NCI-H2029 (cell line): Measurements from ENCODE around the gene CHPF2.
A peak's percentile ranks its signal among the peaks of the same experiment; 100 is the strongest.

ENCODE experiments used
- DNase-seq: peaks from one replicate; lab custom pipeline; 2025; lab: John Stamatoyannopoulos, UW

Gene CHPF2

DNA sequence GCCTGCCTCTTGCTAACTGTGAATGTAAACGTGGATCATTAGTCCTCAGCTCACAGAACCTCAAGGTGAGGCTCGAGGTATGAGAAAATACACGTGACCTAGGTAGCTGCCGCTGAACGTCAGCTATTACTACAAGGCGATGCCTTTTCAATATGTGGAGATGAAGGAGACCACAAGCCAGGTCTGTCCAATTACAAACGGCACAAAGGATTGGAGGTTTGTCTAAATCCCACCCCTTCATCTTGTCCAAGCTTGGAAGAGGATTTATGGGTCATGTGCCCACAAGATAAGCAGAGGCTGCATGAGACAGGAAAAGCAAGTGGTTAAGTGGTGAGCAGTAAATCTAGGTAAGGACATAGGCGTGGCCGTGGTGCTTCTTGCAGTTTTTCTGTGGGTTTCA, 25.4 kb upstream of the CHPF2 start:
- no peak for DNase-seq

- no peak for DNase-seq
Observed at GRCh38 chr7:151207315-151207714, 25.0 kb upstream of the CHPF2 start.

GRCh38 chr7:151207804-151208203, 24.5 kb upstream of the CHPF2 start:
- no peak for DNase-seq

DNA sequence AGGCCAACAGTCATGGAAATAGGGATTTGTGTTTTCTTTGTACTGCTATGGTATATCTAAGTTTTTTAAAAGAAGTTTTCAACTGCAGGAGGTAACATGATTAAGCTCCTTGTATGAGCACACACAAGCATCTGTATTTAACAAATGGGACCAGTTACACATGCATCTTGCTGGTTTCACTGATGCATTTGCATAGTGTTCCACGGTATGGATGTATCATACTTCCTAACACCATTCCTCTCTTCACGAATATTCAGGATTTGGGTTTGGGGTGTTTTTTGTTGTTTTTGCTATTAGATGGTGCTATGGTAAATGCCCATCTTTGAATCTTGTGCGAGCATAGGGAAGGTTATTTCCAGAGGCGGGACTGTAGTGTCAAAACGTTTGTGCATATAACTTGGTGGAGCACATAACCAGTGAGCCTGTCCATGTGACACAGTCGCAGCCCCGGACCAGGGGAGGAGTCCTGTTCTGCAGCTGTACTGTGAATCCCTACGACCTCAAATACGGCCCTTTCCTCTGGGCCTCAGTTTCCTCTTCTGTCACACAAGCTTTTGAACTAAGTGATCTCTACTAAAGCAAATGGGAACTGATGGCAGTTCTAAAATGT, 23.9 kb upstream of the CHPF2 start:
- no peak for DNase-seq

DNA sequence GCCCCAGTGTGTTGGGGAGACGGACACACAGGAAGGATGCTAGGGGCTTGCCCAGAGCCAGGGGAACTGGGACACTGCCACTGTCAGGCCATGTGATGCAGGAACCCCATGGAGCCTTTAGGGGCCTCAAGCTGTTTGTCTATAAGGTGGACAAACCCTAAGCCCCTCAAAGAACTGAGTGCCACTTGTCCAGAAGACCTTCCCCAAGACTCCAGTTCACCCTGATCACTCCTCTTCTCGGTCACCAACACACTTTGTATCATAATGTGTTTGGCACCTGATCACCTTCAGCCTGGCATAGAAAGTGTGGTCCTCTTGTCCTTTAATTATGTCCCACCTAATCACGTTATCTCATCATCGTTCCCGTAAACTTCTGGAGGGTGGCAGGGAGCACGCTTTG, 22.7 kb upstream of the CHPF2 start:
- no peak for DNase-seq

- no peak for DNase-seq
Observed at GRCh38 chr7:151210087-151210854, 22.0 kb upstream of the CHPF2 start, which contains the start of gene H2BK1. Gene H2BK1 (minus strand): TSS chr7:151210488. CDS start chr7:151210318, 170 bp downstream.

DNA sequence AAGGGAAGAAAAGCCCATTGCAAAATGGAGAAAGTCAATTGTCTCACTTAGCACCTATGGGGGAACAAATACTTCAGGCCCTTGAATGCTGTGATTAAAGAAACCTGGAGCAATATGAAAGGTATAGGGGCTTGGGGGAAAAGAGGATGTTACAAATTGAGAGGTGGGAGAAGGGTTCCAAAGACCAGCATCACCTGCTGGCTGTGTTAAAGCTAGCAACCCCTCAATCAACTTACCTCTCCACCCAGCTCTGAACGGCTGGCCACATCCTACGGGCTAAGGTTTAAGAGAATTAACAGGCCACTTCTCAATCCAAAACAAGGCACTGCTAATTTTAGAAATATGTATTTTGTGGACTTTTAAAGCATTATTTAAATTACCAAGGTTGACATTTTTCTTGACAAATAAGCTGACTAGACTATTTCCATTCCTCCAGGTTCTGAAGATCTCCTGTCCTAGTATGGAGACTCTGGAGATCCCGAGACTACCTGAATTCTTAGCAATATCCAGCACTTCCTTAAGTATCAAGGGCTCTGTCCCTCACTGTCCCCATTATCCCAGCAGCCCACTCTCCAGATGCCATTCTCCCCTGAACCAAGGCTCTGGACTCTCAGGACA, 21.0 kb upstream of the CHPF2 start:
- no peak for DNase-seq

DNA sequence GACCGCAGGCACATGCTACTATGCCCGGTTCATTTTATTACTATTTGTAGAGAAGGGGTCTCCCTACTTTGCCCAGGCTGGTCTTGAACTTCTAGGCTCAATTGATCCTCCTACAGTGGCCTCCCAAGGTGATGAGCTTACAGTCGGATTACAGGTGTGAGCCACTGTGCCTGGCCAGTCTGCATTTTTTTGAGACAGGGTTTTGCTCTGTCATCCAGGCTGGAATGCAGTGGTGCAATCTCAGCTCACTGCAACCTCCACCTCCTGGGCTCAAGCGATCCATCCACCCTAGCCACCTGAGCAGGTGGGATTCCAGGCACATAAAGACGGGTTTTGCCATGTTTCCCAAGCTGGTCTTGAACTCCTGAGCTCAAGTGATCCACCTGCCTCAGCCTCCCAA, 19.7 kb upstream of the CHPF2 start:
- DNase-seq: no peak

DNA sequence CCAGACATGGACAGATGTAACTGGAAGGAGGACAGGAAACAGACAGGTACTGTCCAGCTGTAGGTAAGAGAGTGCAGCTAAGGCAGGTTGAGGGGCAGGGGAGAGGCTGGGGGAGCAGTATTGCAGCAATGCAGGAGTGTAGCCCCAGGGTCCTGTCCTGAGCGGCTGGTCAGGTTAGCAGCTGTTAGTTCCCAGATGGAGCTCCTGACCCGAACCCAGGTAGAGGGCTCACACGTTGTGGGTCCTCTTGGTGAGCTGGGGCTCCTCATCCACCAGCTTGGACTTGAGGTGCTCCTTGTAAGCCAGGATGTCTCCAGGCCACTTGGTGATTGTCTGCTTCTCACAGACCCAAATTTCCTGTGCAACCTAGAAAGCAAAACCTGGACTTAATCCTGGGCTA, 18.5 kb upstream of the CHPF2 start:
- DNase-seq: no peak

- no peak for DNase-seq
Observed at GRCh38 chr7:151215396-151215795, 16.9 kb upstream of the CHPF2 start.

DNA sequence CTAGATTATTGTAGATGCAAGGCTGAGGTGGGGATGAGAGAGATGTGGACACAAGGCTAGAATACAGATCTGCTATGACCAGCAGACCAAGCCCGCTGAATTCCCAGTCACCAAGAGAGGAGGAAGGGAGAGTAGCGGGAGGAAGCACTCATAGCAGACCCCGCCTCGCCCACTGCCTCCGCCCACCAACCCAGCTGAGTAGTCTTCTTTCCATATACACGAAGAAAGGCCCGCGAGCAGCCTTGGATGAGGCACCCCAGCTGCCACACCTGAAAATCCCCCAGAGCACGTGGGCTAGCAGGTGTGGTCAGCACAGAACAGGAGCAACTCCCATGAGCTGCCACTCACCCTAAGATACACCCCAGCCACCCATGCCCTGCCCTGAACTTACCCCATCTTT, 14.1 kb upstream of the CHPF2 start:
- no peak for DNase-seq

- no peak for DNase-seq
Observed at GRCh38 chr7:151223728-151224127, 8.6 kb upstream of the CHPF2 start.

GRCh38 chr7:151225948-151226510, 6.3 kb upstream of the CHPF2 start:
- no peak for DNase-seq

DNA sequence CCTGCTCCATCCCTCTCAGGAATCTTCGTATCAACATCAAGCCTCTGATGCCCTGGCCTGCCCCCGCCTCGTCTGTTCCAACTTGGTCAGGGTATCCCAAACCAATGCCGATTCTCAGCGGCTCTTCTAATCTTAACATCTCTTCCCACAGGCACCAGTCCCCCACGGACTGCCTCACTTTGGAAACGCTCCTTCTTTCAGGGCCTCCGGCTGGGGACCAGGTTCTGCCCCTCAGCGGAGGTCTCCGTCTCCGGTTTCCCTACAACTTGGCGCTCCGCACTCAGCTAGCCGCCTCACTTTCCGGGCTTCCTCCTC, 5.8 kb upstream of the CHPF2 start:
- no peak for DNase-seq

DNA sequence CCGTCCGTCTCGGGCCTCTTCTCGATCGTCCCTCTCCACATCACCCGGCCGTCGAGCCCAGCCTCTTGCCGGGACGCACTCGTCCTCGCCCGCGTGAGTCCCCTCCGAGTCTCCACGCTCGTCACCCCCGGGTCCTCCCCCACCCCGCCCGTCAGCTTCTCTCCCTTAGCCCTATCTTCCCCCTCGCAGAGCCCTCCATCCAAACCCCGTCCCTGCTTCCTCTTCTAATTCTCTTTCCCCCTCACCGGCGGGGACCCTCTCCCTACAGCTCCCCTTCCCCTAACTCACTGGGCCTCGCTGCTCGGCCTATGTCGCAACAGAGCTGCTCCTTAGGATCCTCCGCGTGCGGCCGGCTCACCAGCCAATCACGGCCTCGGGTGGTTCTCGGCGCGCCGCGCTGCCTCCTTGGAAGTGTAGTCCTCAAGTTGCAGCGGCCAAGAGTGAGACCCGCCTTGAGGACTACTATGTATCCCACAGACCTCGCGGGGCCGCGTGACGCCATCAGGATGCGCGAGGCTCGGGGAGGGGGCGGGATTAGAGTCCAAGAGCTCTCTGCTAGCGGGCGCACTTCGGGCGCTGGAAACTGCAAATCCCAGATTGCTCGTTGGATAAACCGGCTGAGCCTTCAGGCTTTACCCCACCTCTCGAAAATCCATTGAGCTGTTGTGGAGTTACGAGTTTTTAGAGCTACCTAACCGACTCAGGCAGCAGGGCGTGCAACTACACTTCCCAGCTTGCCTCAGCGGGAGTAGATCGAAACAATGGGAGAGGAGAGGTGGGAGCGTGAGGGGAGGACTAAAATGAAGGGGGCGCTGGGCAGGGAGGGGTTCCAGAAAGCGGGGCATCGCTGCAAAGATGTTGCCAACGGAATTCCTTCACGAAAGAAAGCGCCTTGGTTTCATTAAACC, 5.2 kb upstream of the CHPF2 start, which contains the start of gene ABCF2:
TSS of gene ABCF2 (minus strand) at position 331 of the 908 bp plus-strand sequence. CDS start 747 bp downstream, outside the sequence.
- DNase-seq: peak; percentile 97

DNA sequence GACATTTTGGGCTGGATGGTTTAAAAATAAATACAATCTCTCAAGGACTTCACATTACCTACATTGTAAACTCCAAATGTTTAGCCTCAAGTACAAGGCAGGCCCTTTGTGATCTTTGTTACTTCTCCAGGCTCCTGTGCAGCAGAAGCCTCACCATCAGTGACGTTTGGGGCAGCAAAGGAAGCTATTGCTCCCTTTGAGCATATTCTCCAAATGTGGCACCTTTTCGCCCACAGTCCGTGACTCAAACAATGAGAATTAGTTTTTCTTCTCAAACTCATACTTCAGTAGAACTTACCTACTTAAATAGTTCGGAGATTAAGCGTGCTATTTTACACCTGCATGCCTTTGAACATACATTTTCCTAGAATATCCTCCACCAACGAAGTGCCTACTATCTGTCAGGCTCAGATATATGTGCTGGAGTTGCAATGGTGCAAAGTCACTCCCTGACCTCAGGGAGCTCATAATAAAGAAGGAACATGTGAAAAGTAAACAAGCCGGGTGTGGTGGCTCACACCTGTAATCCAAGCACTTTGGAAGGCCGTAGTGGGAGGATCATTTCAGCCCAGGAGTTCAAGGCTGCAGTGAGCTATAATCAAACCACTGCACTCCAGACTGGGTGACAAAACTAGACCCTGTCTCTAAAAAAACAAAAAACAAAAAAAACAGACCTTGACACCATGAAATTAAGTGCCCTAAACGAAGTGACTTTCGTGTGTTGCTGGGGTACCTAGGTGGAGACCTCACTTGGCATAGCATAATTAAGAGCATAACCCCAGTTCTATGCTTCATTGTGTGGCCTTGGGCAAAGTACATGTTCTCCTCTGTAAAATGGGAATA, 4.0 kb upstream of the CHPF2 start:
- DNase-seq: no peak

GRCh38 chr7:151229249-151229648, 3.0 kb upstream of the CHPF2 start:
- no peak for DNase-seq

GRCh38 chr7:151231080-151231479, 1.2 kb upstream of the CHPF2 start:
- DNase-seq: no peak

DNA sequence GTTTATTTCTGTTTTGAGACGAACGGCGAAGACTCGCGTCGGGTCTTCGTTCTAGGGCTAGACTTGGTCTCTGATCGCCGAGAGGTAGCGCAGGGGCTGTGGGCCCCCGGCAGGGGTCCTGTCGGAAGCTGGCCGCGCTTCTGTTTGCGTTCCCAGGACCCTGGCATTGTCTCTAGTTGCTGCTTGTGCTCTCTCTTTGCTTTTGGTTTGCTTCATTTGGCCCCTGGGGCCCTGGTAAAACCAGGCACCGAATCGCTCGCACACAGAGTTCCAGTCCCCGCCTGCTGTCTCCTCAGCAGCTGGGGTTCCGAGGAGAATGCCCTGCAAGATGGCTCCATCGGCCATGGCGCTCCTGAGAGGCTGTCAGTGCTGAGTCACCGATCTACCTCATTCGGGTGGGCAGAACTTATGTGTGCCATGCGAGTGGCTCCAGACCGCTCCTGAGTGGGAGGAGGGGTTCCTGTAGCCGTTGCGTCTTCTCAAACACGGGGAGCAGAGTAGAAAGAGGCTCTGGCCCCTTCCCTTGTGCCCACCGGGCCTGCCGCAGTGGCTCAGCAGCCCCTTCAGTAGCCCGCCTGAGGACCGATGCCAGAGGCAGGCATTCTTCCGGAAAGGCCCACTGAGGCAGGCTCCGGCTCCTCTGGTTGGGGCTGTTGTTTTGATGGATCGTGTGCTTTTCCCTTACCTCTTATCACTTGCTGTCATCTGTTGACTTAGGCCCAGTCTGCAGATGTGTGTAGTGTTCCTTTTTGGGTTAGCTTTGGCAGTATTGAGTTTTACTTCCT, 826 bp downstream of the CHPF2 start:
- no peak for DNase-seq

- no peak for DNase-seq
Observed at GRCh38 chr7:151233804-151234203, 1.5 kb downstream of the CHPF2 start.
